Kidney (tissue), 14 donors: ENCODE measurements around the gene HSD11B1L. TPM values are rescaled to one million over a fixed set of nuclear protein-coding genes. Genes with fewer than 3 reads are reported as not detected.

Source experiments
- DNase-seq, 5 donors: peaks; one replicate each; pipeline ENCODE4 v3.0.0-alpha.2; 2013 to 2020
- FAIRE-seq: peaks from 2 replicates; lab custom pipeline; 2012; peaks lifted over from hg19 to GRCh38; lab: Jason Lieb, UNC
- H3K27ac ChIP-seq, 2 donors: one replicate each; pipeline ENCODE4 v1.7.0; 2013; ENCODE audit warnings: low read depth in 2 of 2, low read length in 2 of 2, inconsistent platforms in 1 of 2
- H3K27me3 ChIP-seq: one replicate; pipeline ENCODE4 v1.7.1; 2013; ENCODE audit warnings: low read length, inconsistent platforms; ENCODE audit not compliant: control insufficient read depth, insufficient read depth
- H3K36me3 ChIP-seq, 3 donors: one replicate each; pipeline versions ENCODE4 v1.7.0 to v1.7.1; 2013; ENCODE audit warnings: low read length in 3 of 3, control low read depth in 1 of 3, inconsistent platforms in 1 of 3; ENCODE audit not compliant: insufficient read depth in 3 of 3, control insufficient read depth in 2 of 3
- H3K4me1 ChIP-seq, 3 donors: one replicate each; pipeline versions ENCODE4 v1.7.0 to v1.7.1; 2013; ENCODE audit warnings: low read length in 3 of 3, inconsistent platforms in 1 of 3, low read depth in 1 of 3; ENCODE audit not compliant: control insufficient read depth in 2 of 3, insufficient read depth in 2 of 3
- H3K4me3 ChIP-seq, 3 donors: one replicate each; pipeline versions ENCODE4 v1.7.0 to v1.8.1; 2013; ENCODE audit warnings: low read length in 3 of 3, control low read depth in 1 of 3, inconsistent platforms in 1 of 3
- H3K9ac ChIP-seq, 3 donors: one replicate each; pipeline versions ENCODE4 v1.7.0 to v1.7.1; 2013; ENCODE audit warnings: low read length in 3 of 3, control low read depth in 1 of 3, inconsistent platforms in 1 of 3
- H3K9me3 ChIP-seq, 3 donors: one replicate each; pipeline versions ENCODE4 v1.7.0 to v1.7.1; 2013; ENCODE audit warnings: low read length in 3 of 3, control low read depth in 1 of 3, inconsistent platforms in 1 of 3; ENCODE audit not compliant: control insufficient read depth in 2 of 3, insufficient read depth in 1 of 3
- CTCF ChIP-seq: IDR thresholded peaks from 3 replicates; pipeline ENCODE4 v1.5.1; 2012; ENCODE audit warnings: mild to moderate bottlenecking, moderate library complexity, borderline replicate concordance; ENCODE audit not compliant: insufficient read depth; ENCODE audit errors: extremely low read depth
- intact Hi-C: fragments of 100-400 bp; cut with DNase I; formaldehyde crosslinking; loops from one replicate; pipeline ENCODE4 v1.11.1; 2022
- polyA plus RNA-seq: library from polyadenylated mRNA; stranded (reverse); fragments of 350-450 nt; fragmentation: Illumina TruSeq; extraction: RNeasy Lipid Tissue Mini Kit (QIAGEN cat#74804); gene quantifications from one replicate; pipeline ENCODE4 v1.2.3, GENCODE V29; 2014; ENCODE audit warnings: low read depth, low replicate concordance; ENCODE audit not compliant: insufficient read depth
- total RNA-seq: library from RNA; stranded (reverse); fragmentation: NEBNext Ultra II Directional; extraction: Animal tissue kit (Norgen Biotek cat#: 25700); gene quantifications from one replicate; pipeline ENCODE4 v1.2.1, GENCODE V29; 2021
- donor health status: control.
- donor health status: control.
- donor health status: control.
- donor health status: control.
- donor health status: control.
- donor health status: DM: yes; HTN: yes; CAD: no.
- donor health status: Normal renal cell carcinoma (clear cell type).

HSD11B1L gene
- total and polyA plus RNA-seq, 2 donors from 2014 or later = 7.8 to 29.9 TPM

DNA sequence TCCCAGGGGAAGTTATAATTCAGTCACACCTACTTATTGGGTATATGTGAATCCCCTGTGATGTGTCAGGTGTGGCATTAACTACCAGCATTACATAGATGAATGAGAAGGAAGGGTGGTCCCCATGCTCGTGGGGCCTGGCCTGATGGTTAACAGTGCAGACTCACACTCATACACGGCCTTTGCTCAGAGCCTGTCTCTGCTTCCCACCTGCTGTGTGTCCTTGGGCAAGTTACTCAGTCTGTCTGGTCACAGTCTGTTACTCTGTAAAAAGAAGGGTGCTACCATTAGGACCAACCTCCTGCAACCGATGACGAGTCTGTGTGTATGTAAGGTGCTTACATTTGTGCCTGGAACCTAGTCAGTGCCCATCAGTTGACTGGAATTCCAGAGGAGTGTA lies 34.1 kb upstream of the HSD11B1L start:
- DNase-seq (no peak), FAIRE-seq (no peak)
- Histone ChIP-seq H3K4me3 (no peak overlapping the region), H3K27me3 (no peaks in the 10 kb centered on the region), H3K9me3 (no peaks in the 10 kb centered on the region), H3K9ac (no peak overlapping the region), H3K4me1 (no peaks in the 10 kb centered on the region), H3K36me3 (peaks cover 12 to 73% (median 59%) of the 10 kb centered on the region in 3 donors), H3K27ac (no peak overlapping the region)
- intact Hi-C loops = no loop called here
- TF ChIP-seq CTCF = no peak

DNA sequence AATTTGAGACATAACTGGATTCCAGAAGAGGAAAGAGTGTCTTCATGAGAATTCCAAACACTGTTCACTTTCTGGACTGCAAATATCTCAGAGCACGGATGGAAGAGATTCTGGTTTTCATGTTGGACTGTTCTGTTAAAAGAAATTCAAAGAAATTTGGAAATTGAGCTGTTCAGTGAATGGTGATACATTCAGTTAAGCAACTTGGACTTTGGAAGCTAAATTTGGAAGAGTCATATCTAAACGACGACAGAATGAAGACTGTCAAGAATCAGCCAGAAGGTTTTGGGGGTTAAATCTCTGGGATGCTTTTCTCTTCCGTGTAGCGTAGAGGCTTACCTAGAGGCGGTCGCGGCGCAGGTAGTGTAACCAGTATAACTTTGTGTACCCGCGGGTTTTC lies 32.4 kb upstream of the HSD11B1L start:
- intact Hi-C loops = no loop called here
- H3K9ac ChIP-seq = no peak overlapping the region
- H3K9me3 ChIP-seq = no peaks in the 10 kb centered on the region
- peaks cover 12 to 81% (median 64%) of the 10 kb centered on the region in 3 donors for H3K36me3 ChIP-seq
- H3K4me3 ChIP-seq = no peak overlapping the region
- H3K27me3 ChIP-seq = no peaks in the 10 kb centered on the region
- FAIRE-seq (no peak), DNase-seq (no peak)
- no peak overlapping the region for H3K27ac ChIP-seq
- no peak for TF ChIP-seq CTCF
- no peaks in the 10 kb centered on the region for H3K4me1 ChIP-seq

GRCh38 chr19:5651361-5651760 lies 29.5 kb upstream of the HSD11B1L start:
- DNase-seq (no peak), FAIRE-seq (no peak)
- Histone ChIP-seq H3K4me1 (peaks cover 0 to 4% (median 0%) of the 10 kb centered on the region in 3 donors), H3K4me3 (no peak overlapping the region), H3K36me3 (peaks cover 15 to 82% (median 63%) of the 10 kb centered on the region in 3 donors), H3K27ac (no peak overlapping the region), H3K27me3 (no peaks in the 10 kb centered on the region), H3K9me3 (no peaks in the 10 kb centered on the region), H3K9ac (no peak overlapping the region)
- intact Hi-C loops = no loop called here
- no peak for TF ChIP-seq CTCF

DNA sequence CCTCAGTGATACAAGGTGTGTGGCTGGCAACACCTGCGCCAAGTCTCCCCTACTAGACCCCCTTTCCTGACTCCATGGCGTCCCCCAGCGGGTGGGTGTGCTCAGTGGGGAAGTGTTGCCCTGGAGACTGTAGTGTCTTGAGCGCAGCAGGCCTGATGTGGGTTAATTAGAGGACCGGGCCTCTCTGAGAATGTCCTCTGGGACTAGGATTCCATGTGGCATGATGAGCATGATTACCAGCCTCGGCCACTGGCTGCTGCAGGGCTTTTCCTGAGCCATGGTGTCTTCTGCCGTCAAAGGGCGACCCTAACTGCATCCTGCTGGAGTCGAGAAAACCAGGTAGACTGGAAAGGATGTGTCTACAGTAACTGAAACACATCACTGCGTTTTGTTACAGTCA lies 28.6 kb upstream of the HSD11B1L start:
- DNase-seq (no peak), FAIRE-seq (no peak)
- intact Hi-C loops = no loop called here
- Histone ChIP-seq H3K4me1 (peaks cover 0 to 4% (median 0%) of the 10 kb centered on the region in 3 donors), H3K27ac (no peak overlapping the region), H3K9me3 (no peaks in the 10 kb centered on the region), H3K27me3 (no peaks in the 10 kb centered on the region), H3K9ac (no peak overlapping the region), H3K36me3 (peaks cover 13 to 77% (median 59%) of the 10 kb centered on the region in 3 donors), H3K4me3 (no peak overlapping the region)
- no peak for TF ChIP-seq CTCF
